B cell (primary cell): Measurements from ENCODE around the gene HDAC11.
"Not testable (repeated sequence)": the region's sequence is repeated elsewhere in the genome, so short reads cannot be mapped to it uniquely, and the experiment has no call there.

ENCODE experiments used
- CTCF ChIP-seq: fragments of 200-600 bp; IDR thresholded peaks from one replicate; pipeline ENCODE4 v1.8.0; 2022; ENCODE audit warnings: antibody characterized with exemption, mild to moderate bottlenecking
- EZH2 ChIP-seq: IDR thresholded peaks from 2 replicates; pipeline ENCODE4 v1.6.1; 2012; ENCODE audit warnings: borderline replicate concordance, low read depth, mild to moderate bottlenecking, moderate library complexity, low read length; ENCODE audit not compliant: insufficient read depth, poor library complexity, severe bottlenecking

- TF ChIP-seq CTCF, EZH2: not testable (repeated sequence)
Measured at GRCh38 chr3:13499246-13499645, 19.1 kb downstream of the HDAC11 start.
